ENCODE data around the gene AGBL5.

The AGBL5 gene

GRCh38 chr2:27049422-27050280, 1.8 kb upstream of the AGBL5 start:
- H3K27ac ChIP-seq, result no peak overlapping the region
- TF ChIP-seq, protein P1, sequence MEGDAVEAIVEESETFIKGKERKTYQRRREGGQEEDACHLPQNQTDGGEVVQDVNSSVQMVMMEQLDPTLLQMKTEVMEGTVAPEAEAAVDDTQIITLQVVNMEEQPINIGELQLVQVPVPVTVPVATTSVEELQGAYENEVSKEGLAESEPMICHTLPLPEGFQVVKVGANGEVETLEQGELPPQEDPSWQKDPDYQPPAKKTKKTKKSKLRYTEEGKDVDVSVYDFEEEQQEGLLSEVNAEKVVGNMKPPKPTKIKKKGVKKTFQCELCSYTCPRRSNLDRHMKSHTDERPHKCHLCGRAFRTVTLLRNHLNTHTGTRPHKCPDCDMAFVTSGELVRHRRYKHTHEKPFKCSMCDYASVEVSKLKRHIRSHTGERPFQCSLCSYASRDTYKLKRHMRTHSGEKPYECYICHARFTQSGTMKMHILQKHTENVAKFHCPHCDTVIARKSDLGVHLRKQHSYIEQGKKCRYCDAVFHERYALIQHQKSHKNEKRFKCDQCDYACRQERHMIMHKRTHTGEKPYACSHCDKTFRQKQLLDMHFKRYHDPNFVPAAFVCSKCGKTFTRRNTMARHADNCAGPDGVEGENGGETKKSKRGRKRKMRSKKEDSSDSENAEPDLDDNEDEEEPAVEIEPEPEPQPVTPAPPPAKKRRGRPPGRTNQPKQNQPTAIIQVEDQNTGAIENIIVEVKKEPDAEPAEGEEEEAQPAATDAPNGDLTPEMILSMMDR (IDR thresholded peaks at IDR 0.05), result no peak
- no peaks in the 10 kb centered on the region for H3K9me3 ChIP-seq
- H3K36me3 ChIP-seq, result peaks cover 8% of the 10 kb centered on the region
- H3K27me3 ChIP-seq, result peaks cover 7% of the 10 kb centered on the region
- peak overlapping the region; percentile 79 to 92 for H3K4me3 ChIP-seq (ENCODE audit: low read depth in 1 of 2, low read length in 1 of 2)
- H3K4me1 ChIP-seq (ENCODE audit: control insufficient read depth in 1 of 2, insufficient read depth in 1 of 2, low read depth in 1 of 2, low read length in 1 of 2), result peaks cover 21 to 26% of the 10 kb centered on the region in 2 experiments

GRCh38 chr2:27050281-27050995, 1.0 kb upstream of the AGBL5 start:
- H3K4me3 ChIP-seq (ENCODE audit: low read depth in 1 of 2, low read length in 1 of 2), result peak overlapping the region; percentile 79 to 92
- H3K9me3 ChIP-seq, result no peaks in the 10 kb centered on the region
- peaks cover 16% of the 10 kb centered on the region for H3K36me3 ChIP-seq
- TF ChIP-seq, protein P1 (IDR thresholded peaks at IDR 0.05), result peak; percentile 30
- peaks cover 21 to 26% of the 10 kb centered on the region in 2 experiments for H3K4me1 ChIP-seq (ENCODE audit: control insufficient read depth in 1 of 2, insufficient read depth in 1 of 2, low read depth in 1 of 2, low read length in 1 of 2)
- no peak overlapping the region for H3K27ac ChIP-seq
- H3K27me3 ChIP-seq, result peaks cover 7% of the 10 kb centered on the region

GRCh38 chr2:27051902-27052645, 606 bp downstream of the AGBL5 start:
- H3K27ac ChIP-seq, result peak overlapping the region; percentile 52
- H3K9me3 ChIP-seq, result no peaks in the 10 kb centered on the region
- peaks cover 30% of the 10 kb centered on the region for H3K36me3 ChIP-seq
- peaks cover 21 to 26% of the 10 kb centered on the region in 2 experiments for H3K4me1 ChIP-seq (ENCODE audit: control insufficient read depth in 1 of 2, insufficient read depth in 1 of 2, low read depth in 1 of 2, low read length in 1 of 2)
- H3K27me3 ChIP-seq, result peaks cover 7% of the 10 kb centered on the region
- TF ChIP-seq, protein P1 (IDR thresholded peaks at IDR 0.05), result no peak
- H3K4me3 ChIP-seq (ENCODE audit: low read depth in 1 of 2, low read length in 1 of 2), result peak overlapping the region; percentile 79 to 92

GRCh38 chr2:27053321-27053720, 1.9 kb downstream of the AGBL5 start:
- no peak overlapping the region for H3K27ac ChIP-seq
- H3K27me3 ChIP-seq, result peaks cover 7% of the 10 kb centered on the region
- H3K36me3 ChIP-seq, result peaks cover 39% of the 10 kb centered on the region
- peaks cover 21 to 26% of the 10 kb centered on the region in 2 experiments for H3K4me1 ChIP-seq (ENCODE audit: control insufficient read depth in 1 of 2, insufficient read depth in 1 of 2, low read depth in 1 of 2, low read length in 1 of 2)
- H3K4me3 ChIP-seq (ENCODE audit: low read depth in 1 of 2, low read length in 1 of 2), result no peak overlapping the region
- H3K9me3 ChIP-seq, result no peaks in the 10 kb centered on the region
- TF ChIP-seq, protein P1 (IDR thresholded peaks at IDR 0.05), result no peak

- TF ChIP-seq, protein P1 (IDR thresholded peaks at IDR 0.05), result no peak
- peaks cover 42% of the 10 kb centered on the region for H3K36me3 ChIP-seq
- H3K4me3 ChIP-seq (ENCODE audit: low read depth in 1 of 2, low read length in 1 of 2), result no peak overlapping the region
Observed at GRCh38 chr2:27053776-27054175, 2.3 kb downstream of the AGBL5 start.

More at GRCh38 chr2:27053776-27054175, 2.3 kb downstream of the AGBL5 start:
- Histone ChIP-seq H3K4me1 (ENCODE audit: control insufficient read depth in 1 of 2, insufficient read depth in 1 of 2, low read depth in 1 of 2, low read length in 1 of 2) (peaks cover 21 to 26% of the 10 kb centered on the region in 2 experiments), H3K27ac (no peak overlapping the region), H3K27me3 (peaks cover 7% of the 10 kb centered on the region), H3K9me3 (no peaks in the 10 kb centered on the region)
